ENCODE results near the gene DHODH.
"Not testable (repeated sequence)": the region's sequence is repeated elsewhere in the genome, so short reads cannot be mapped to it uniquely, and the experiment has no call there.

DHODH gene

DNA sequence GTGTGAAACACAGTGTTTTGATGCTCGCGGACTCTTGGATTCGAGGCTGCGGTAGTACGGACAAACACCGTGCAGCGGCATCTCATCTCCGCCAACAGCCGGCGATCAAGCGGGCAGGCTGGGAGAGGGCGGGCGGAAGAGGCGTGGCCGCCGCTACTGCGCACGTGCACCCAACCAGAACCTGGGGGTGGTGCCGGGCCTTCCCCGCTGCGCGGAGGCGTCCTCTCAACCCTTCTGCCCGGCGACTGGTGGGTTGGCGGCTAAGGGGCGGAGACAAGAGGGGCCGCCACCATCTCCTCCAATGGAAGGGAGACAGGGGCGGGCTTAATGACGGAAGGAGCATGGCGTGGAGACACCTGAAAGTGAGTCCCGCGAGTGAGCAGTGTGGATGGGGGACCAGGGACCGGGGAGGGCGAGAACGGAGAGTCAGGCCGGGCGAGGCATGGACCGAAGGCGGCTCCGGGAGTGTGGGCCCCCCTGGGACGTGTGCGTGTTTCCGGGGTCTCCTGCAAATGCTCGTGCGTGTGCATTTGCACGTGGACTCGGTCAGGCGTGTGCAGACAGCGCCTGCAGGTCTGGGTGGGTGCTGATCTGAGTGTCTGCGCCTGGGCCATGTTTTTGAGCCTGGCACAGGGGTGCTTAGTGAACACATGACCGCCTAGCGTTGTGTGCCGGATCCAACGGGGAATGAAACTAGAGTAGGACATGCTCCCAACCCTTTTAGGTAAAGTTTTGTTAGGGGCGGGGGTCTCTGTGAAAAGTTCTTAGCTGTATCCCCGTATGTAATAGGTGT, at the start of gene DHODH:
DHODH (plus strand) TSS at position 321 of the 793 bp plus-strand sequence; CDS start at position 342, 21 bp downstream.
- FAIRE-seq, result no peak

DNA sequence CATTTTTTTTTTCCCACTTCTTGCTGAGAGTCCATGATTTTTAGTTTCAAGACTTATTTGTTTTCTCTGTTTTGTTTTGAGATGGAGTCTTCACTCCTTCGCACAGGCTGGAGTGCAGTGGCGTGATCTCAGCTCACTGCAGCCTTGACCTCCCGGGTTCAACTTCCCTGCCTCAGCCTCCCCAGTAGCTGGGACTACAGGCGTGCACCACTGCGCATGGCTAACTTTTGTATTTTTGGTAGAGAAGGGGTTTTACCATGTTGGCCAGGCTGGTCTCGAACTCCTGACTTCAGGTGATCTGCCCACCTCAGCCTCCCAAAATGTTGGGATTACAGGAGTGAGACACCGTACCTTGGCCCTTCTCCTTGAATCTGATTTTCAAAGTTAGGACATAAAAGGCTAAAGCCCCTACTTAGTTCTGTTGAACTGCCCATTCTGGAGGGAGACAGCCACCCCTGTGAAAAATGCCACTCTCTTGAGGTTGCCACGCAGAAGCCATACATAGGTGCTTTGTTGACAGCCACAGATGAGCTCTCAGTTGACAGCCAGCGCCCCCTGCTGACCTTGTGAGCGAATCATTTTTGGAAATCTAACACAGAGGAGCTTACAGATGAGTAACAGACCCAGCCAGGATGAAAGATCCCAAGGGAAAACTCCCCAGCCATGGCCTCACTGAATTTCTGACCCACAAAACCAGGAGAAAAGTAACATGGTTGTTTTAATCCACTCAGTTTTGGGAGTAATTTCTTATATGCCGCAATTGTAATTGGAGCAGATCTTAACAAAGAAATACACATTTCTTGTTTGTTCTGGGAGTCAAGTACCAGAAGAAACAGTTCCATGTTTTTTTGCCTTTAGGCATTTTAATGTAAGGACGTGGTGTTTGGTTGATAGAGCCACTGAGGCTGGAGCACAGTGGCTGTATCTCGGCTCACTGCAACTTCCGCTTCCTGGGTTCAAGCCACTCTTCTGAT, 47.2 kb upstream of the DHODH start:
- FAIRE-seq, result peak; percentile 43

DNA sequence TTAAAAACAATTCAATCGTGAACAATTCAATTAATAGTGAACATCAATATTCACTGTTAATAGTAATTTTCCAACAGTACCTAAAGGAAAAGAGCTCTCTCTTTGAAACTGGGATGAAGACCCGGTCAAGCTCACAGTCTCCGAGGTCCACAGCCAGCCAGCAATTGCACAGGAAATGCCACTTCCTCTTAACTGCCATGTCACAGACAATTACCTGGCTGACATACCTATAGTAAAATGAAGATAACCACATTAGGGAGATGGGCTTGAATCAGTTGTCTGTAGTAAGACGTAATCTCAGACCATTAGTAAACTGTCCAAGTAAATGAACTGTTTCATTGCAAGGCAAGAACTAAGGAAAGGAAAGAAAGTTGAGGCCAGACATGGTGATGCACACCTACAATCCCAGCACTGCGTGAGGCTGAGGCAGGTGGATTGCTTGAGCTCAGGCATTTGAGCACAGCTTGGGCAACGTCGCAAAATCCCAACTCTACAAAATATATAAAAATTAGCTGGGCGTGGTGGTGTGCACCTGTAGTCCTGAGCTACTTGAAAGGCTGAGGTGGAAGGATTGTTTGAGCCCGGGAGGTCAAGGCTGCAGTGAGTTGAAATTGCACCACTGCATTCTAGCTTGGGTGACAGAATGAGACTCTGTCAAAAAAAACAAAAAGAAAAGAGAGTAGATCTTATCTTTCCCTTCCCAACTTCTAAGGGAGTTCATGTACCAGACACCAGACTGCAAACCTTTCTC, 45.2 kb upstream of the DHODH start:
- FAIRE-seq, result no peak

DNA sequence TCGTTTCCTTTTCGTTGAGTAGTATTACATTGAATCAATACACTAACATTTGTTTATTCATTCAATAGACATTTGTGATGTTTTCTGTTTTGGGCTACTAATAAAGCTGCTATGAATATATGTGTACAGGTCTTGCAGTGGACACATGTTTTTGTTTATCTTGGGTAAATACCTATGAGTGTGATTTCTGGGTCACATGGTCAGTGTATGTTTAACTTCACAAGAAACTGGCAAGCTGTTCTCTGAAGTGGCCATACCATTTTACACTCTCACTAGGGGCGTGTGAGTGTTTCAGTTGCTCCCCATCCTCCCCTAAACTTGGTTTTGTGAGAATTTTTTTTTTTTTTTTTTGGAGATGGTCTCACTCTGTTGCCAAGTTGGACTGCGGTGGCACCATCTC, 43.3 kb upstream of the DHODH start:
- no peak for FAIRE-seq

DNA sequence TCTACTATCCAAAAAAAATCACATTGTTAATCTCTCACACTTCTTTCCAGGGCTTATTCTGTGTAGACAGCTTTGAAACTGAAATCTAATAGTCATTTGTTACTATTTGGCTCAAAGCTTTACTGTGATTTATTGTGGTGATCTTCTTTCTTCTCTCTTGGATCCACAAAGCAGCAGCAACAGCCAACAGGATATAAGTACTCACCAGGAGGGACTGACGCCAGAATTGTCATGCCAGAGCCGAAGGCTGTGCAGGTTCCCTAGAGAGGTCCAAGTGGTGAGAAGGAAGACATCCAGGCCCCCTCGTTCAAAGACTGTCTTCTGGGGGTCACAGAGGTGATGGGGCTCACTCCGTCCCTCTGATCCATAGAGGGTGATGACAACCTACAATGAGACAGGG, 41.6 kb upstream of the DHODH start:
- no peak for FAIRE-seq

DNA sequence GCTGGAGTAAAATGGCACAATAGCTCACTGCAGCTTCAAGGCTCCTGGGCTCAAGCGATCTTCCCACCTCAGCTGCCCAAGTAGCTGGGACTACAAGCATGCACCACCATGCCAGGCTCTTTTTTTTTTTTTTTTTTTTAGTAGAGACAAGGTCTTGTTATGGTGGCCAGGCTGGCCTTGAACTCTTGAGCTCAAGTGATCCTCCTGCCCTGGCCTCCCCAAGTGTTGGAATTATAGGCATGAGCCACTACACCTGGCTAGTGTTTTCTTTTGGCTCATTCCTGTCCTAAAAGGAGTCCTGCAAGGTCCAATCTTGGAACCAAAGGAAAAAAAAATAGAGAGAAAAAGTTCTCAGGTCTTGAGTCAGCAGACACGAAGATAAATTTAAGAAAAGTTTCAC, 39.2 kb upstream of the DHODH start:
- no peak for FAIRE-seq

DNA sequence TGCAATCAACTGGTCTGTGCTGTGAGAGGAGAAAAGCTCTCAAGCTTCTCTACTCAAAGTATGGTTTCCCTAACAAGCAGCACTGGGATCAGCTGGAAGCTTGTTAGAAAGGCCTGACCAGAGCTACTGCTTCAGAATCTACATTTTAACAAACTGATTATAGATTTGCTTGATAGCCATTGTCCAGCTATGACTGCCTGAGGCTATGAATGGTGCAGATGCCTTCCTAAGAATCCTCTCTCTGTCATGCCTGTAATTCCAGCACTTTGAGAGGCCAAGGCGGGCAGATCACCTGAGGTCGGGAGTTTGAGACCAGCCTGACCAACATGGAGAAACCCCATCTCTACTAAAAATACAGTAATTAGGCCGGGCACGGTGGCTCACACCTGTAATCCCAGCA, 37.0 kb upstream of the DHODH start:
- FAIRE-seq, result no peak

DNA sequence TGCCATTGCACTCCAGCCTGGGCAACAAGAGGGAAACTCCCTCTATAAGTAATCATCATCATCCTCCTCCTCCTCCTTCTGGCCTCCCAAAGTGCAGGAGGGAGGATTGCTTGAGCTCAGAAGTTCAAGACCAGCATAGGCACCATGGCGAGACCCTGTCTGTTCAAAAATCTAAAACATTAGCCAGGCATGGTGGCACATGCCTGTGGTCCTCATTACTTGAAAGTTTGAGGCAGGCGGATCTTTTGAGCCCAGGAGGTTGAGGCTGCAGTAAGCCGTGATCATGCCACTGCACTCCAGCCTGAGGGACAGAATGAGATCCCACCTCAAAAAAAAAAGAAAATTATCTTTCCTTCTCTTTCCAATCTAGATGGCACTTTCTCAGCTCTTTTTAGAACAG, 36.2 kb upstream of the DHODH start:
- FAIRE-seq, result no peak

DNA sequence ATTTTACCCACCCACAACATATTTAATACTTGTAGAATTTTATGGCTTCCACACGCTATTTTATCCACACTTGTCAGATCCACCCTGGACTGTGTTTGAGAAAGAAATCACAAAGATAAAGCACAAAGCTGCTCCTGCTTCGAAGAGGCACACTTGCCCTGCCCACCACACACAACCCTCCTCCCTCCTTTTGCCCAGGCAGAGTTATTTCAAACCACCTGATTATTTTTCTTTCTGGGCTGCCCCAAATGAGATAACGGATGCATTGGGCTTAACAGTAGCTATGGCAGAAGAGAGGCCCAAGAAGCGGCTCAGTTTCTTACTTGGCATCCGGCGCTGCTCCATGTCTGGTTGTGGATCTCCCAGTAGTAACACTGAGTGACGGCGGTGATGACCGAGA, 35.5 kb upstream of the DHODH start:
- no peak for FAIRE-seq

DNA sequence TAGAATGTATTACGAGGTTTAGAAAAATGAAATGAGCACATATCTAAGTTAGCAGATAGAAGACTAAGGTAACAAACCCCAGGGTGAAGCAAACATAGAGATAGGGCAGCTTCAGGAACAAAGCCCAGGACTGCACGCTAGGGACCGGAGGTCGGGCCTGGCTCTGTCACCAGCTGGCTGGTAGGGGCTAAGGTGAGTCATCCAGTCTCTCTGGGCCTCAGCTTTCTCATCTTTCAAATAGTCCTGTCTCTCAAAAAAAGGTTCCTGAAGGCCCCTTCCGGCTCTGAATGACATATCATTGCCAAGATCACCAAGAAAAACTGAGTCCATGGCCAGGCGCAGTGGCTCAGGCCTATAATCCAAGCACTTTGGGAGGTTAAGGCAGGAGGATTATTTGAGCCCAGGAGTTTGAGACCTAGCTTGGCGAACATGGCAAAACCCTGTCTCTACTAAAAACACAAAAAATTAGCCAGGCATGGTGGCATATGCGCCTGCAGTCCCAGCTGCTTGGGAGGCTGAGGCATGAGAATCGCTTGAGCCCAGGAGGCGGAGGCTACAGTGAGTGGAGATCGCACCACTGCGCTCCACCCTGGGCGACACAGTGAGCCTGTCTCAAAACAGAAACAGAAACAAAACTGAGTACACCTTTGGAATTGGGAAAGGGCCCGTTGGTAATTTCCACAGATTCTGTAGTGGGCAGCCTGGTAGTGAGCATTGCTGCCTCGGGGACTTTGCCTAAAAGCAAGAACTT, 34.3 kb upstream of the DHODH start:
- FAIRE-seq, result no peak

DNA sequence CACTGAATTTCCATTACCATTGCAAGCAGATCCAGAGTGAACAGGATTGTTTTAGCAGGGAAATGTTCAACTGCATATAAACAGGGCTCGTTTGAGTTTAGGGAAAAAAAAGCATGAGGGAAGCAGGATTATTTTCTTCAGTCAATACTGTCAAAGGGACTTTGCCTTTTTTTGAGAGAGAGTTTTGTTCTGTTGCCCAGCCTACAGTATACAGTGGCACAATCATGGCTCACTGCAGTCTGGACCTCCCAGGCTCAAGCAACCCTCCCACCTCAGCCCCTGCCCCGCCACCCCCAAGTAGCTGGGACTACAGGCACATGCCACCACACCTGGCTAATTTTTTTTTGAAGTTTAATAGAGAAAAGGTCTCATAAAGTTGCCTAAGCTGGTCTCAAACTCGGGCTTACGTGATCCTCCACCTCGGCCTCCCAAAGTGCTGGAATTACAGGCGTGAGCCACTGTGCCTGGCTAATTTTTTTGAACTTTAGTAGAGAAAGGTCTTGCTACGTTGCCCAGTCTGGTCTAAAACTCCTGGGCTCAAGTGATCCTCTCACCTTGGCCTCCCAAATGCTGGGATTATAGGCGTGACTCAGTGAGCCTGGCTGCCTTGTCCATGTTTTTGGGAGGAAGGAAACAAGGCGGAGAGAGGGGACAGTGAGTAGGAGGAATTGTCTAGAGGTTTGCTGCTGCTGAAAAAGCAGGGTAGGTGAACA, 23.1 kb upstream of the DHODH start:
- FAIRE-seq, result no peak

DNA sequence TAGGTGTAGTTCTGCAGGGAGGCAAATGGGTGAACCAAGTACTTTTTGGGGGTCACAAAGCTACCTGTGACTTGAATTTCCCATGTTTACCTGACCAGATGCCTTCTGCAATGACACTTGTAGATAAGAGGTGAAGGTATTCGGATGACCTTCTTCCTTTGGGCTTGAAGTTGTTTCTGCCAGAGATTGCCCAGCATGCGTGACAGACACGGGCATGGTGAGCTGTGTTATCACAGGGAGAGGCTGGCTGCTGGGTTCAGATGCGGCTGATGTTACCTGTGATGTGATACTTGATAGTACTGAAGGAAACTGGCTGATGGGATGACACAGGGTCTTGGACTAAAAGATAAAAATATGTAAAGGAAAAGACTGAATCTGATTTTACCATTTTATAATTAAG, 22.4 kb upstream of the DHODH start:
- FAIRE-seq, result no peak

DNA sequence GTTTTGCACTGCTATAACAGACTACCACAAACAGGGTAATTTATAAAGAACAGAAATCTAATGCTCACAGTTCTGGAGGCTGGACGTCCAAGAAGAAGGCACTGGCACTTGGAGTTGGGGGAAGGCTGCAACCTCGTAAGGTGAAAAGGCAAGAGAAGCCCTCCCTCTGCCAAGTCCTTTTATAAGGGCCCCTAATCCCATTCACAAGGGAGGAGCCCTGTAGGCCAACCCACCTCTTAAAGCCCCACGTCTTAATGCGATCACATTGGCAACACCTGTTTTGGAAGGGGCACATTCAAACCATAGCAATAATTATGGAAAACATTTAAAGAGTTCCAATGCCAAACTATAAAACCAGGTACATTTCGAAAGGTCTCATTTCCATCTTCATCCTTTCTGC, 13.5 kb upstream of the DHODH start:
- FAIRE-seq, result no peak

DNA sequence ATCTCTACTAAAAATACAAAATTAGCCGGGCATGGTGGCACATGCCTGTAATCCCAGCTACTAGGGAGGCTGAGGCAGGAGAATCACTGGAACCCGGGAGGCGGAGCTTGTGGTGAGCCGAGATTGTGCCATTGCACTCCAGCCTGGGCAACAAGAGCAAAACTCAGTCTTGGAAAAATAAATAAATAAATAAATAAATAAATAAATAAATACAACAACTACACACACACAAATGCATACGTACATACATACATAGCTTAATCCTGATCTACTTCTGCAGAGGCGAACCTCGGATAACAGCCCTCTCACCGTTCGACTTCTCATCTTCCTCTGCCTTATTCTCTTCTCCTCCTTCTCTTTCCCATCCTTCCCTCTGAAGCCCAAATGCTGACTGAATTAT, 11.0 kb upstream of the DHODH start:
- FAIRE-seq, result not testable (repeated sequence)

DNA sequence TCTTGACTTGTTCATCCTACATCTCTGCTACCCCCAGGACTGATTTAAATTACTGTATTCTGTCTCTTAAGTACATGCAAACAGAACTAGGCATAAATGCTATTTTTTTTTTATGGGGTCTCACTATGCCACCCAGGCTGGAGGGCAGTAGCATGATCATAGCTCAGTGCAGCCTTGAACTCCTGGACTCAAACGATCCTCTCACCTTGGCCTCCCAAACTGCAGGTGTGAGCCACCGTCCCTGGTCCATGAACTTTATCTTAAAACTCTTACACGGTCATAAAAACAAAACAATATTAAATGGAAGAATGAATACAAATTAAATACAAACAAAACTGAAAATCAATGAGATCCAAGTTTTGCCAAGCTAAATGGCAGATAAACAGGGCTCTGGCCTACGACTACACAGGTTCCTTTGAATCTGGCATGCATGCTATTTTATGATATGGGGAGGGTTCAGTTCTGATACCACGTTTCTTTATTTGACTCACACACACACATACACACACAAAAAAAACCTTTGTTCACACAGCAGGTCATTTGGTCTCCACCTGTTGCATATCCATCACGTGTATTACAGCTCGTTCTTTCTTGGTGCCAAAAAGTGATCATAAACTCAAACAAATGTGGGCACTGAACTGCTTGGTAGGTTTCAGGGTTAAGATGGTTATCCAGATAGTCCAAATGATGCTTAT, 7.2 kb upstream of the DHODH start:
- FAIRE-seq, result no peak

DNA sequence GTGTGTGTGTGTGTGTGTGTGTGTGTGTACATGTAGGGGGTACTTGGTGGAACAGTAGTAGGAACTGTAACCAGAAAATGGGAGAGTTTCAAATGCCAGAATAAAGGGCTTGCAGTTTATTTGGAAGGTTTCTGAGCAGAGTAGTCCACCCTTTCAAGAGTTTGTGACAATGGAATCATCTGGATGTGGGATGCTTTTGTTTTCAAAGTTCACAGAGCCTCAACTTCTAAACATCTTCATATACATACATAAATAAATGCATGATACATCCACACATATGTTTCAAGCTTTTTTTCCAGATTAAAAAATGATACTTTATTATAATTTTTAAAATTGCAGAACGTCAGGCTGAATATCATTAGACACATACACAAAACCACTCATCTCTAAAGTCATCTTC, 5.9 kb upstream of the DHODH start:
- no peak for FAIRE-seq

DNA sequence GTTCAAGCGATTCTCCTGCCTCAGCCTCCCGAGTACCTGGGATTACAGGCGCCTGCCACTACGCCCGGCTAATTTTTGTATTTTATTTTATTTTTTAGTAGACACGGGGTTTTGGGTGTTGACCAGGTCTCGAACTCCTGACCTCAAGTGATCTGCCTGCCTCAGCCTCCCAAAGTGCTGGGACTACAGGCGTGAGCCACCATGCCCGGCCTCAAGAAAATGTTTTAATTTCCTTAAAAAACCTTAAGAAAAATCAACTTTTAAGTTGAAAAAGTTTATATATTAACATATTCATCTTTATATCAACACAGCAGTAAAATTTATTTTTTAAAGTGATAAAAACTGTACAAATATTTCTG, 500 bp upstream of the DHODH start:
- peak; percentile 33 for FAIRE-seq

DNA sequence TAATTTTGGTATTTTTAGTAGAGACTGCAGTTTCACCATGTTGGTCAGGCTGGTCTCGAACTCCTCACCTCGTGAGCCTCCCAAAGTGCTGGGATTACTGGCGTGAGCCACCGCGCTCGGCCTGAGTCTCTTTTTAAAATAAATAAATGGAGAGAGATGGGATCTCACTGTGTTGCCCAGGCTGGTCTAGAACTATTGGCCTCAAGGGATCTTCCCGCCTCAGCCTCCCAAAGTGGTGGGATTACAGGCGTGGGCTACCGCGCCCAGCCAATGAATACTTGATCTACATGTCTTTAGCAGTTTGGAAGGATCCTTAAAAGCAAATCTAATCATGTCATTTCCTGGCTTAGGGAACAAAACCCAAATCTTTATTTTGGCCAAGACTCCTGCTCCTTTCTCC, 1.2 kb downstream of the DHODH start:
- no peak for FAIRE-seq

DNA sequence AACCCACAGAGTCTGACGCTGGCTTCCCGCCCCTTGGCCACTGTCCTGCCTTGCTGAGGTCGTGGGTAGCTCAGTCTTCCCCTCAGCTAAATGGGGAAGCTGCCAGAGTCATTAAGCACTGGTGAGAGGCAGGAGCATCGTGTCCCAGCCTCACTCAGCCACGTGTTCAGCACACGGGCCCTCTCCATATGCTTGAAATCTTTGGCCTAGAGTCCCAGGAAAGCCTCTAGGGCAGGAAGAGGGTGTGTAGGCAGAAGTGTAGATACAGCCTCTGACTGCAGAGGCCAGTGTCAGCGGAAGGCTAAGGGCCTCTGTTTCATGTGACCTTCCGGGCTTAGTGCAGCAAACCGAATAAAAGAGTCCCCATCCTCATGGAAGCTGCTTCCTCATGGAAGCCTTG, 4.1 kb downstream of the DHODH start:
- FAIRE-seq, result no peak

DNA sequence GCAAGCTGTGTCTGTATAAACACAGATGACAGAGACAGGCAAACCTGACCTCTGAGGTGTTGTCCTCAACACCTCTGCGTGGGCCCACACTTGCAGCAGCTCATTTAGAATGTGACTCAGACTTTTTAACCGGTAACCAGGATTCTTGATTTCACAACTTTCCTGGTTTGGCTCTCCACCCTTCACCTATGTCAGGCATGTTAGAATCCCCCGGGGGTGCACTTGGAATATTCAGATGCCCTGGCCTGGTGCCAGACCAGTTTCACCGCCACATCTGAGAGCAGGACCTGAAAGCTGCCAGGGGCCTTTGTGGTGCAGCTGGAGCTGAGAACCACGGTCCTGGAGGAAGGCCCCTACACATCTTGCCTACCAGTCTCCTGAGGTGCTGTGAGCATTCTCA, 4.8 kb downstream of the DHODH start:
- FAIRE-seq, result no peak

DNA sequence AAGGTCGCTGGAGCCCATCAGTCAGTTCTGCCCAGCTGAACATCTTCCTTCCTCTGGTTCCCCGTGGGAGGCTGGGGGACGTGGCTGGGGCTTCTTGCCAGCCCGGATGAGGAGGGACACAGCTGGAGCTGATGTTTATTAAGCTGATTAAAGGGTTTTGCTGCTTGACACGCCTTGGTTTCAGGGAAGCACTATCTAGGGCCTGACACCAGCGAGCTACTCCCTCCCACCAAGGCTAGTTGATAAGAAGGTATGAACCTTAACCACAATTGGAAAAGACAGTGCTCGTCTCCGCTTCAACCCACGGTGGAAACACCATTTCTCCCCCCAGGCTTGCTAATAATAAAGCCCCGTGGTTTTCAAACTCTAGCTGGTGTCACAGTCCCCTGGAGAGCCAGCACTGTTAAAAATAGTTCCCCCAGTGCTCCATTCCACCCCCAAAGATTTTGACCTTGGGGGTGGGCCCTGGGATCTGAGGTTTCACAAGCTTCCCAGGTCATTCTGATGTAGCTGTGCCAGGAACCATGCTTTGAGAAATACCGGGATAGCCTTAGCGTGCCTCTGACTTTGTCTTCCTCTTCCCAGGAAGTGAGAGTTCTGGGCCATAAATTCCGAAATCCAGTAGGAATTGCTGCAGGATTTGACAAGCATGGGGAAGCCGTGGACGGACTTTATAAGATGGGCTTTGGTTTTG, 5.5 kb downstream of the DHODH start:
- FAIRE-seq, result no peak

All from islet of Langerhans (tissue), 1 donor.